Cardiac fibroblast (primary cell): Measurements from ENCODE around the gene PTPRN2.
"Not testable (repeated sequence)": the region's sequence is repeated elsewhere in the genome, so short reads cannot be mapped to it uniquely, and the experiment has no call there.

Experiments used
- DNase-seq, 2 donors: peaks; one replicate each; pipeline versions ENCODE4 v3.0.0 to v3.0.0-alpha.2; 2010; ENCODE audit warnings: low read depth in 2 of 2
- H3K4me3 ChIP-seq, 2 donors: replicated peaks in 1 of 2; 1 replicate in 1 of 2; 2 replicates in 1 of 2; pipeline ENCODE4 v1.5.1; 2011; ENCODE audit warnings: low read depth in 2 of 2, low read length in 2 of 2, mild to moderate bottlenecking in 2 of 2, moderate library complexity in 1 of 2
- CTCF ChIP-seq: IDR thresholded peaks from one replicate; pipeline ENCODE4 v1.5.1; 2011; ENCODE audit warnings: low read depth, mild to moderate bottlenecking, low read length, inconsistent platforms

The PTPRN2 gene

GRCh38 chr7:158357106-158357897 is 230.3 kb downstream of the PTPRN2 start:
- no peak for TF ChIP-seq CTCF
- DNase-seq, result no peak
- H3K4me3 ChIP-seq, result no peak overlapping the region

- no peak overlapping the region for H3K4me3 ChIP-seq
- no peak for DNase-seq
- TF ChIP-seq CTCF, result no peak
Measured at GRCh38 chr7:158356454-158356853, 231.2 kb downstream of the PTPRN2 start.

GRCh38 chr7:158355456-158356065 is 232.1 kb downstream of the PTPRN2 start:
- peak; percentile 16 for TF ChIP-seq CTCF
- DNase-seq, result peak in 1 of 2 donors; percentile 10
- no peak overlapping the region for H3K4me3 ChIP-seq

GRCh38 chr7:158354861-158355260 is 232.8 kb downstream of the PTPRN2 start:
- TF ChIP-seq CTCF, result no peak
- DNase-seq, result no peak
- no peak overlapping the region for H3K4me3 ChIP-seq

GRCh38 chr7:158353606-158354570 is 233.7 kb downstream of the PTPRN2 start:
- DNase-seq, result peak; percentile 10 to 33
- H3K4me3 ChIP-seq, result no peak overlapping the region
- TF ChIP-seq CTCF, result peak; percentile 24

- not testable (repeated sequence) for DNase-seq, H3K4me3 ChIP-seq
Measured at GRCh38 chr7:158351899-158352729, 235.5 kb downstream of the PTPRN2 start.
